Putamen (tissue), 1 donor: ENCODE measurements around the gene MRPL58.
"Not testable (repeated sequence)": the region's sequence is repeated elsewhere in the genome, so short reads cannot be mapped to it uniquely, and the experiment has no call there.

Source experiments
- DNase-seq: peaks from one replicate; pipeline ENCODE4 v3.0.0-alpha.2; 2016; ENCODE audit warnings: low spot score

The MRPL58 gene

GRCh38 chr17:75013092-75013559, 656 bp downstream of the MRPL58 start:
- no peak for DNase-seq

GRCh38 chr17:75019146-75019545, 6.7 kb downstream of the MRPL58 start:
- no peak for DNase-seq

GRCh38 chr17:75019710-75020109, 7.2 kb downstream of the MRPL58 start:
- DNase-seq: peak; percentile 36

- DNase-seq: peak; percentile 79
These were observed 8.1 kb downstream of the MRPL58 start for GRCh38 chr17:75020331-75021110.

- no peak for DNase-seq
These were observed 12.4 kb downstream of the MRPL58 start for GRCh38 chr17:75024686-75025397.

GRCh38 chr17:75025398-75025734, 12.9 kb downstream of the MRPL58 start:
- not testable (repeated sequence) for DNase-seq

- not testable (repeated sequence) for DNase-seq
These were observed 14.2 kb downstream of the MRPL58 start for GRCh38 chr17:75026650-75027049.

- DNase-seq: no peak
These were observed 17.7 kb downstream of the MRPL58 start for GRCh38 chr17:75030161-75030560.

- DNase-seq: peak; percentile 90
These were observed 19.7 kb downstream of the MRPL58 start for GRCh38 chr17:75031972-75032719.

GRCh38 chr17:75032720-75033280, 20.3 kb downstream of the MRPL58 start:
- no peak for DNase-seq

- peak; percentile 92 for DNase-seq
These were observed 21.1 kb downstream of the MRPL58 start for GRCh38 chr17:75033346-75034235.

GRCh38 chr17:75034236-75034908, 21.9 kb downstream of the MRPL58 start:
- DNase-seq: peak; percentile 86

- DNase-seq: peak; percentile 50
These were observed 24.3 kb downstream of the MRPL58 start for GRCh38 chr17:75036643-75037268.

- no peak for DNase-seq
These were observed 26.8 kb downstream of the MRPL58 start for GRCh38 chr17:75039238-75039637.

- DNase-seq: no peak
These were observed 29.3 kb downstream of the MRPL58 start for GRCh38 chr17:75041656-75042280.

GRCh38 chr17:75043789-75044188, 31.3 kb downstream of the MRPL58 start:
- DNase-seq: not testable (repeated sequence)

- no peak for DNase-seq
These were observed 32.2 kb downstream of the MRPL58 start for GRCh38 chr17:75044716-75045115.

- not testable (repeated sequence) for DNase-seq
These were observed 33.5 kb downstream of the MRPL58 start for GRCh38 chr17:75045946-75046406.
